H1 (cell line): ENCODE results near the gene CCL3. TPM values are rescaled to one million over a fixed set of nuclear protein-coding genes. Genes with fewer than 3 reads are reported as not detected.

Experiments used
- CTCF ChIA-PET: fragments of 300-600 bp; sonication (Branson Sonifier 250); formaldehyde crosslinking; loops from one replicate; lab custom pipeline; 2021; ENCODE audit not compliant: partially characterized antibody; lab: Charles Lee
- POLR2A ChIA-PET: fragments of 300-600 bp; sonication (Branson Sonifier 250); formaldehyde crosslinking; loops from one replicate; lab custom pipeline; 2021; ENCODE audit warnings: inconsistent platforms; ENCODE audit not compliant: partially characterized antibody; lab: Charles Lee
- DNase-seq, 2 experiments: peaks; one replicate each; pipeline versions ENCODE4 v3.0.0 to v3.0.0-alpha.2; 2010 to 2022; ENCODE audit warnings: low spot score in 2 of 2, low read depth in 1 of 2, mixed read lengths in 1 of 2
- FAIRE-seq: peaks from 2 replicates; lab custom pipeline; 2011; peaks lifted over from hg19 to GRCh38; lab: Jason Lieb, UNC
- H2AFZ ChIP-seq: 2 replicates; pipeline ENCODE4 v1.8.1; 2012; ENCODE audit warnings: low read length, inconsistent platforms
- H2AK5ac ChIP-seq: 2 replicates; pipeline ENCODE4 v1.6.1; 2013; ENCODE audit warnings: low read depth, low read length
- H2BK120ac ChIP-seq: replicated peaks from 2 replicates; pipeline ENCODE3; 2013; ENCODE audit warnings: low read depth, low read length, inconsistent platforms
- H2BK12ac ChIP-seq: 2 replicates; pipeline ENCODE4 v1.6.1; 2013; ENCODE audit warnings: low read depth, low read length
- H2BK15ac ChIP-seq: 2 replicates; pipeline ENCODE4 v1.6.1; 2013; ENCODE audit warnings: low read length
- H2BK20ac ChIP-seq: 2 replicates; pipeline ENCODE4 v1.6.1; 2013; ENCODE audit warnings: low read length
- H2BK5ac ChIP-seq: 2 replicates; pipeline ENCODE4 v1.6.1; 2013; ENCODE audit warnings: low read depth, low read length
- H3K14ac ChIP-seq: 2 replicates; pipeline ENCODE4 v1.6.1; 2013; ENCODE audit warnings: inconsistent platforms; ENCODE audit not compliant: insufficient read length
- H3K18ac ChIP-seq: 2 replicates; pipeline ENCODE4 v1.6.1; 2013; ENCODE audit warnings: low read length; ENCODE audit errors: extremely low read depth
- H3K23ac ChIP-seq: 2 replicates; pipeline ENCODE4 v1.6.1; 2013; ENCODE audit warnings: inconsistent platforms; ENCODE audit not compliant: insufficient read length
- H3K23me2 ChIP-seq: 2 replicates; pipeline ENCODE4 v1.6.1; 2013; ENCODE audit warnings: low read depth, low read length
- H3K27ac ChIP-seq: 2 replicates; pipeline ENCODE4 v1.6.1; 2011; ENCODE audit warnings: low read depth, low read length, inconsistent platforms
- H3K27me3 ChIP-seq, 4 experiments: replicated peaks in 1 of 4; 1 replicate in 1 of 4; 2 replicates in 3 of 4; pipeline versions ENCODE4 v1.6.1 to v1.8.1; 2011 to 2013; ENCODE audit warnings: low read length in 3 of 4, mild to moderate bottlenecking in 3 of 4, inconsistent platforms in 2 of 4, mixed read lengths in 2 of 4, moderate library complexity in 1 of 4; ENCODE audit not compliant: control insufficient read depth in 3 of 4, insufficient read depth in 3 of 4; ENCODE audit errors: extremely low read depth in 1 of 4
- H3K36me3 ChIP-seq, 4 experiments: 2 replicates each; pipeline versions ENCODE4 v1.6.1 to v1.8.1; 2011 to 2013; ENCODE audit warnings: mild to moderate bottlenecking in 4 of 4, low read length in 3 of 4, moderate library complexity in 2 of 4, control low read depth in 1 of 4, inconsistent platforms in 1 of 4; ENCODE audit not compliant: insufficient read depth in 4 of 4, control insufficient read depth in 2 of 4
- H3K4ac ChIP-seq: replicated peaks from 2 replicates; pipeline ENCODE3; 2013; ENCODE audit warnings: low read length, low read depth, mixed read lengths, inconsistent platforms; ENCODE audit not compliant: insufficient read length
- H3K4me1 ChIP-seq, 4 experiments: replicated peaks in 1 of 4; 1 replicate in 1 of 4; 2 replicates in 3 of 4; pipeline versions ENCODE4 v1.6.1 to v1.8.1; 2011 to 2013; ENCODE audit warnings: low read length in 3 of 4, inconsistent platforms in 2 of 4, mixed read lengths in 1 of 4; ENCODE audit not compliant: insufficient read depth in 4 of 4, control insufficient read depth in 3 of 4
- H3K4me2 ChIP-seq, 2 experiments: 2 replicates each; pipeline versions ENCODE4 v1.6.1 to v1.8.1; 2011 to 2013; ENCODE audit warnings: low read depth in 2 of 2, low read length in 2 of 2, control low read depth in 1 of 2, inconsistent platforms in 1 of 2, mild to moderate bottlenecking in 1 of 2; ENCODE audit not compliant: insufficient read depth in 1 of 2
- H3K4me3 ChIP-seq, 4 experiments: fragments of 200-600, 300-600 bp in 1 of 4; sonication (generic), shearing (Covaris generic), sonication (Bioruptor Twin) in 1 of 4; 2 replicates each; pipeline versions ENCODE4 v1.5.1 to v1.8.1; 2011 to 2016; ENCODE audit warnings: low read length in 4 of 4, low read depth in 3 of 4, control low read depth in 2 of 4, inconsistent platforms in 2 of 4, mild to moderate bottlenecking in 2 of 4, mixed read lengths in 1 of 4, moderate library complexity in 1 of 4; ENCODE audit not compliant: insufficient read depth in 2 of 4; ENCODE audit errors: extremely low read depth in 1 of 4
- H3K56ac ChIP-seq: replicated peaks from 2 replicates; pipeline ENCODE3; 2013; ENCODE audit warnings: low read depth, mild to moderate bottlenecking, mixed read lengths, low read length, inconsistent platforms; ENCODE audit not compliant: insufficient read length
- H3K79me1 ChIP-seq: 2 replicates; pipeline ENCODE4 v1.6.1; 2013; ENCODE audit warnings: low read depth, low read length, control low read depth
- H3K79me2 ChIP-seq, 2 experiments: 2 replicates each; pipeline versions ENCODE4 v1.6.1 to v1.8.1; 2012 to 2013; ENCODE audit warnings: low read length in 2 of 2, mild to moderate bottlenecking in 2 of 2, inconsistent platforms in 1 of 2; ENCODE audit not compliant: insufficient read depth in 2 of 2, control insufficient read depth in 1 of 2
- H3K9ac ChIP-seq, 4 experiments: replicated peaks in 1 of 4; 1 replicate in 1 of 4; 2 replicates in 3 of 4; pipeline versions ENCODE4 v1.6.1 to v1.8.1; 2011 to 2013; ENCODE audit warnings: low read depth in 3 of 4, low read length in 3 of 4, control low read depth in 2 of 4, mild to moderate bottlenecking in 2 of 4, moderate library complexity in 2 of 4, inconsistent platforms in 1 of 4; ENCODE audit errors: extremely low read depth in 1 of 4
- H3K9me3 ChIP-seq, 2 experiments: 2 replicates each; pipeline versions ENCODE4 v1.6.1 to v1.8.1; 2012 to 2013; ENCODE audit warnings: mild to moderate bottlenecking in 2 of 2, moderate library complexity in 2 of 2, control low read depth in 1 of 2, inconsistent platforms in 1 of 2, low read depth in 1 of 2, low read length in 1 of 2, mixed read lengths in 1 of 2; ENCODE audit not compliant: insufficient read depth in 2 of 2
- H4K20me1 ChIP-seq, 2 experiments: replicated peaks in 1 of 2; 2 replicates each; pipeline versions ENCODE3 to v1.8.1; 2011 to 2013; ENCODE audit warnings: inconsistent platforms in 2 of 2, low read length in 2 of 2, mild to moderate bottlenecking in 1 of 2; ENCODE audit not compliant: insufficient read depth in 2 of 2, control insufficient read depth in 1 of 2
- H4K5ac ChIP-seq: 2 replicates; pipeline ENCODE4 v1.6.1; 2013; ENCODE audit warnings: low read length, low read depth, mixed read lengths, inconsistent platforms; ENCODE audit not compliant: insufficient read length
- H4K8ac ChIP-seq: 2 replicates; pipeline ENCODE4 v1.8.0; 2013; ENCODE audit warnings: mild to moderate bottlenecking, moderate library complexity, low read length, inconsistent platforms; ENCODE audit not compliant: insufficient read depth; ENCODE audit errors: extremely low read depth
- H4K91ac ChIP-seq: replicated peaks from 2 replicates; pipeline ENCODE3; 2013; ENCODE audit warnings: low read length, mixed read lengths, inconsistent platforms; ENCODE audit not compliant: insufficient read length
- BACH1 ChIP-seq: IDR thresholded peaks from 2 replicates; pipeline ENCODE4 v1.6.1; 2012; ENCODE audit warnings: low read length, improper control_type of control experiment
- CHD1 ChIP-seq: IDR thresholded peaks from 2 replicates; pipeline ENCODE4 v1.6.1; 2012; ENCODE audit warnings: low read depth, low read length, improper control_type of control experiment
- CHD2 ChIP-seq: IDR thresholded peaks from 2 replicates; pipeline ENCODE4 v1.6.1; 2012; ENCODE audit warnings: low read length, improper control_type of control experiment
- GTF2F1 ChIP-seq: IDR thresholded peaks from 2 replicates; pipeline ENCODE4 v1.6.1; 2012; ENCODE audit warnings: low read depth, low read length, improper control_type of control experiment, borderline replicate concordance
- NRF1 ChIP-seq: IDR thresholded peaks from 2 replicates; pipeline ENCODE4 v1.6.1; 2011; ENCODE audit warnings: mild to moderate bottlenecking, low read depth, low read length, improper control_type of control experiment
- PHF8 ChIP-seq: fragments of 200-600 bp; sonication (generic); conservative IDR thresholded peaks from 2 replicates; pipeline ENCODE4 v1.7.1; 2012; ENCODE audit warnings: low read depth, mild to moderate bottlenecking, inconsistent platforms, low read length, moderate library complexity
- POLR2AphosphoS5 ChIP-seq: IDR thresholded peaks from 2 replicates; pipeline ENCODE4 v1.6.1; 2011; ENCODE audit warnings: low read depth, low read length
- SRF ChIP-seq: IDR thresholded peaks from 2 replicates; pipeline ENCODE4 v1.6.1; 2011; ENCODE audit warnings: mild to moderate bottlenecking, low read depth, low read length, moderate library complexity
- WGBS, 2 experiments: shearing (Covaris generic) in 1 of 2; methylation state at CpG; one replicate each; pipeline versions ENCODE4 v1.1.6 to v1.1.7; 2013 to 2015; ENCODE audit warnings: low lambda C conversion rate in 2 of 2, mixed read lengths in 2 of 2, inconsistent platforms in 1 of 2, low coverage in 1 of 2, missing lambda C conversion rate in 1 of 2; ENCODE audit not compliant: insufficient replicate concordance in 2 of 2, insufficient coverage in 1 of 2, insufficient read length in 1 of 2; ENCODE audit errors: extremely low coverage in 1 of 2, missing lambda C conversion rate in 1 of 2; 5-methylcytosine and 5-hydroxymethylcytosine counted together
- polyA plus RNA-seq, 7 experiments: library from polyadenylated mRNA; depleted of rRNA in 3 of 7; stranded (reverse) in 5 of 7; unstranded in 2 of 7; fragments of >200 nt in 5 of 7; fragments of 200-250 nt in 2 of 7; gene quantifications; 1 replicate in 5 of 7; 2 replicates in 1 of 7; 4 replicates in 1 of 7; pipeline versions ENCODE4 v1.2.1 to v1.2.3, GENCODE V29; 2011 to 2013; ENCODE audit warnings: missing spikeins in 2 of 7, mixed read lengths in 2 of 7
- total RNA-seq: library from RNA; stranded (reverse); fragmentation: NEBNext Ultra II Directional; extraction: Animal tissue kit (Norgen Biotek cat#: 25700); gene quantifications from 2 replicates; pipeline ENCODE4 v1.2.1, GENCODE V29; 2021

CCL3 gene
- total and polyA plus RNA-seq, 2 of the 8 experiments (the other 6 are each of a cell fraction or from before 2014, with no cell fraction given), result not detected

DNA sequence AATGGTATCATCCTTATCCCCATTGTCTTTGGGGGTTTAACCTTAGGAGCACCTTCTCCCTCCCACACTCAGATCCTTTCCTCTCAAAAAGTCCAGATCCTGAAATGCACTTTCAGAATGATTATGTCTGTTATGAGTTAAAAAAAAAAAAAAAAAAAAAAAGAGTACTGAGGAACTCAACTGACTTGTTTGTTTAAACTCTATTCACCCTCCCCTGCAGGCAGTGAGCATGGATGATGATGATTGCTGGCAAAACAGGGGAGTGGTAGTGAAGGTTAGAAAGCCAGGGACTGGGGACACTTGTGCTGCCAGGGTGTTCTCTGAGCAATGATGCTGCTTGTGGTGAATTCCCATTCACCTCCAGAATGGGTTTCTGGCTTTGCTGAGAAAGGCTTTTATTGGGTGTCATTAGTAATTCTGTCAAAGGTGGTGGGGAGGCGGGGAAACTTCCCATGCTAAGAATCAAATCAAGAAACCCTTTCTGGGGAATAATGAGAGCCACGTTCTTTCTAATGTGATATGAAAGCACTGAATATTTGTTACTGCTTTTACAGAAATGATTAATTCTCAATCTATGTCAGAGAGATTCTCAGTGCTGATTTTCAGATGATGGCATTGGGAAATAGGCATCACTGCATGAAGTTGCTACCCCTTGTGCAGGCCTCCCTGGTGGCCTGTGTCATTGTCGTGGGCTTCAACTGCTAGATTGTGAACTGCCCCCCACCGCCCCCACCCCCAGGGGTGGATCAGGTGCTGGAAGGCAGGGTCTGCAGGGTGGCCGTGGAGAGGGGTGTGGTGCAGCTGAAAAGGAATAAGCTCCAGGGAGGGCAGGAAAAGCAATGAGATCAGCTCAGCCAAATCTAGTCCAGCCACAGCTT is 27.8 kb upstream of the CCL3 start:
- Histone ChIP-seq H3K23ac (no peak overlapping the region), H3K18ac (no peak overlapping the region), H2BK15ac (no peak overlapping the region), H3K14ac (no peak overlapping the region), H3K4me1 (no peaks in the 10 kb centered on the region; a peak in 1 of 7 replicates), H3K79me2 (no peaks in the 10 kb centered on the region), H4K5ac (no peak overlapping the region), H2BK20ac (no peak overlapping the region), H2BK5ac (no peak overlapping the region), H4K20me1 (peaks cover 0 to 1% of the 10 kb centered on the region in 2 experiments), H2BK12ac (no peak overlapping the region), H3K9ac (no peak overlapping the region), H3K4me3 (no peak overlapping the region), H3K4ac (no peak overlapping the region), H3K9me3 (0 out of 4 replicates have a peak, but pooled peaks cover 0 to 3% of the 10 kb centered on the region in 2 experiments), H3K56ac (no peak overlapping the region), H2BK120ac (no peak overlapping the region), H3K27ac (no peak overlapping the region), H2AK5ac (no peak overlapping the region), H3K4me2 (no peak overlapping the region), H4K8ac (no peak overlapping the region), H2AFZ (no peak overlapping the region), H3K36me3 (no peaks in the 10 kb centered on the region), H3K79me1 (no peaks in the 10 kb centered on the region), H3K23me2 (no peaks in the 10 kb centered on the region), H3K27me3 (no peaks in the 10 kb centered on the region), H4K91ac (no peak overlapping the region)
- CTCF ChIA-PET, result interaction anchor here (1.9 to 3.6 kb wide), 2 partner anchors 15 to 31 kb away, joined by 6 to 11 read pairs; no protein-coding TSS in a partner anchor
- TF ChIP-seq POLR2AphosphoS5 (no peak), CHD1 (no peak), SRF (no peak), BACH1 (no peak), NRF1 (no peak), CHD2 (no peak), PHF8 (no peak), GTF2F1 (no peak)
- POLR2A ChIA-PET, result no interaction called here
- DNase-seq (no peak), FAIRE-seq (no peak)
- WGBS, 2 experiments, result 54% methylated on average over 4 of the region's 5 CpGs; no CpG with 5 or more reads in 1 of the 2 experiments
